ENCODE measurements around the gene BTBD1.

BTBD1 gene

GRCh38 chr15:83066734-83067637 lies at the start of gene BTBD1:
Gene BTBD1, minus strand, starts transcription at chr15:83067252. Its CDS starts 101 bp downstream, at chr15:83067151.
- peak; percentile 86 for DNase-seq

GRCh38 chr15:83115831-83116565 lies 48.9 kb upstream of the BTBD1 start:
- no peak for DNase-seq

GRCh38 chr15:83115410-83115809 lies 48.4 kb upstream of the BTBD1 start:
- no peak for DNase-seq

GRCh38 chr15:83114856-83115255 lies 47.8 kb upstream of the BTBD1 start:
- DNase-seq = no peak

- no peak for DNase-seq
These were observed 47.0 kb upstream of the BTBD1 start for GRCh38 chr15:83113881-83114674.

GRCh38 chr15:83112956-83113299 lies 45.9 kb upstream of the BTBD1 start:
- no peak for DNase-seq

- no peak for DNase-seq
These were observed 45.3 kb upstream of the BTBD1 start for GRCh38 chr15:83112233-83112955.

- DNase-seq = no peak
These were observed 44.1 kb upstream of the BTBD1 start for GRCh38 chr15:83111149-83111548.

- no peak for DNase-seq
These were observed 43.3 kb upstream of the BTBD1 start for GRCh38 chr15:83110381-83110780.

- no peak for DNase-seq
These were observed 42.5 kb upstream of the BTBD1 start for GRCh38 chr15:83109532-83109931.

- no peak for DNase-seq
These were observed 41.5 kb upstream of the BTBD1 start for GRCh38 chr15:83108266-83109219.

GRCh38 chr15:83107841-83108181 lies 40.8 kb upstream of the BTBD1 start:
- DNase-seq = no peak

GRCh38 chr15:83106994-83107840 lies 40.2 kb upstream of the BTBD1 start, which contains the start of gene TM6SF1:
Gene TM6SF1, plus strand, starts transcription at chr15:83107645. Its CDS starts 36 bp downstream, at chr15:83107681.
- no peak for DNase-seq

GRCh38 chr15:83105440-83105839 lies 38.4 kb upstream of the BTBD1 start:
- DNase-seq = no peak

GRCh38 chr15:83104141-83104540 lies 37.1 kb upstream of the BTBD1 start:
- no peak for DNase-seq

GRCh38 chr15:83102346-83102745 lies 35.3 kb upstream of the BTBD1 start:
- DNase-seq = no peak

- no peak for DNase-seq
These were observed 33.1 kb upstream of the BTBD1 start for GRCh38 chr15:83100097-83100646.

- no peak for DNase-seq
These were observed 32.2 kb upstream of the BTBD1 start for GRCh38 chr15:83099290-83099689.

GRCh38 chr15:83098079-83098478 lies 31.0 kb upstream of the BTBD1 start:
- DNase-seq = no peak

- no peak for DNase-seq
These were observed 27.5 kb upstream of the BTBD1 start for GRCh38 chr15:83094583-83094982.
